SIG-M5 (cell line): ENCODE measurements around the gene CACNA1I.

Source experiments
- DNase-seq: peaks from one replicate; lab custom pipeline; 2025; lab: John Stamatoyannopoulos, UW

CACNA1I gene

DNA sequence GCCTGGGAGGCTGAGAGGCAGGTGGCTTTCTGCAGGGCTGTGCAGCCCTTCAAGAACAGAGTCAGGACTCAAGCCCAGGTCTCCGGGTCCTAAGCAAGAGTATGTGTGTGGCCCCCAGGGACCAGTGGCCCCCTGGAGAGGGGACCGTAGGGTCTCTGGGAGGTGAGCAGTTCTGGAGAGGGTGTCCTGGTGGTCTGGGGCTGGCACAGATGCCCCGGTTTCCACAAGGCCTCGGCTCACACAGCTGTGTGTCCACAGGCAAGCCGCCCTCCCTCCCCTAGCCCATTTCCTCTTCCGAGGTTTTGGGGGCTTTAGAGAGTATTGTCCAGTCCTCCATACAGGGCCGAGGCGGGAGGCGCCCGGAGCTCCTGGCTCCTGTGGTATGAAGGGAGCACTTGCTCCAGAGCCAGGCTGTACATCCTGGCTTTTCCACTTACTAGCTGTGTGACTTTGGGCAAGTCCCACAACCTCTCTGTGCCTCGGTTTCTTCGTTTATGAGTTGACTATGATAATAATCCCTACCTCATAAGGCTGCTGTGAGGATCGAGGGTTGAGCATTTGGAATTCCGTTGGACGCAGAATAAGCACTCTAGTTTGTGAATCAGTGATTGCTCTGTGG, 34.6 kb upstream of the CACNA1I start:
- no peak for DNase-seq

GRCh38 chr22:39536711-39537110, 33.8 kb upstream of the CACNA1I start:
- no peak for DNase-seq

GRCh38 chr22:39537975-39538374, 32.6 kb upstream of the CACNA1I start:
- no peak for DNase-seq

GRCh38 chr22:39543095-39543494, 27.5 kb upstream of the CACNA1I start:
- DNase-seq, result no peak

GRCh38 chr22:39545386-39546365, 24.9 kb upstream of the CACNA1I start:
- no peak for DNase-seq

DNA sequence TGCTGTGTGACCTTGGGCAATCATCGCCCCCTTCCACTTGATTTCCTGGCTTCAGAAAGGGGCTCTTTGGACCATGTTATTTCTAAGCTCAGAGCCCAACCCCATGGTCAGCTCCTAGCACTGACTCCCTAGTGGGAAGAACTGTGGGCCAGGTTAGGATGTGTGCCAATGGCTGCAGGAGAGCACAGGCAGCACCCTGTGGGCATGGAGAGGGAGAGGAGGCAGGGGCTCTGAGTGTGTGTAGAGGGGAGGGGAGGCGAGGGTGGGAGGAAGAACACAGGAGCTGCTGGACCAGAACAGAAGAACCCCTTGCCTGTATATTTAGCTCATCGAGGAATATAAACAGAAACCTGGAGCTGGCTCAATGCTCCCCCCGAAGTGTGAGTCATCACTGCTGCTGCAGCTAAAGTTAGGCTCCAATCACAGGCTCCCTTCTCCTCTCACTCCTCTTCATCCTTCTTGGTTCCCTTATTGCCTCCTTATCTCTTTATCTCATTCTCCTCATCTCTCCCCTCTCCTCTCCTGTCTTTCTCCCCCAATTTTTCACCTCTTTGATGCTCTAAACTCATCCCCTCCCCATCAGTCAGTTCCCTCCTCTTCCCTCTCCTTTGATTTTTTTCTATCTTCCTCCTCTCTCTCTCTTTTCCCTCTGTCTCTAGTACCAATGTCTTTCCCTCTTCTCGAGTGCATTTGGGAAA, 23.5 kb upstream of the CACNA1I start:
- no peak for DNase-seq

DNA sequence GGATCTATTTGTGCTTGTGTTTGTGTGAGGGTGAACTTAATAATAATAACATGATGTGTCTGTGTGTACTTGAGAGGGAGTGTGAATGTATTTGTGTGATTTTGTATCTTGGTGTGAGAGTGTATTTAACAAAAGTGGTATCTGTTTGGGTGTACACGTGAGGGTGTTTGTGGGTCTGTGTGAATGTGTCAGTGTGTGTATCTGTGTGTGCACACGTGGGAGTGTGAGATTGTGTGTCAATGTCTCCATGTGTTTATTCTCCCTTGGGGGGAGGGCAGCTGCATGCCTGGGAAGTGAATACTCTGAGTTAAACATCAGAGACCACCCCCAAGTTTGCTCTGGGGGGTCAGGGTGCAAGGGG, 23.0 kb upstream of the CACNA1I start:
- no peak for DNase-seq

GRCh38 chr22:39553429-39553828, 17.1 kb upstream of the CACNA1I start:
- no peak for DNase-seq

GRCh38 chr22:39554151-39554550, 16.4 kb upstream of the CACNA1I start:
- no peak for DNase-seq

GRCh38 chr22:39556970-39557841, 13.3 kb upstream of the CACNA1I start:
- no peak for DNase-seq

DNA sequence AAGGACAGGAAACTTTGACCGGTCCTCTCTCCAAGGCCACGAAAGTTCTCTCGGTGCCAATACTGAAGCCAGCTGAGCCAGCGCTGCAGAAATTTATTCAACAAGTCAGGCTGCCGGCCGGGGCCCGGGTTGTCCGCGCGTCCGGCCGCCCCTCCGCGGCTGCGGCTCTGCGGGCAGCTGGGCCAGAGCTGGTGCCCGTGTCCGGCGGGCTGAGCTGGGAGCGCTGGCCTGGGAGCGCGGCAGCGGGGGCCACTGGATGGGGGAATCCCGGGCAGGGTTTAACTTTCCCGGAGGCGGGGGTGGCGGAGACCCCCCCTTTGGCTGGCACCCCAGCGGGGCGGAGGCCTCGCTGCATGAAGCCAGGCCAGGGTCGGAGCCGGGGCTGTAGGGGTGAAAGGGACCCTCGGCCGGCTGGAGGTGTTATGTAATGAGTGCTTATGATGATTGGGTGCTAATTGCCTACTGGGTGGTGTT, 12.3 kb upstream of the CACNA1I start:
- no peak for DNase-seq

DNA sequence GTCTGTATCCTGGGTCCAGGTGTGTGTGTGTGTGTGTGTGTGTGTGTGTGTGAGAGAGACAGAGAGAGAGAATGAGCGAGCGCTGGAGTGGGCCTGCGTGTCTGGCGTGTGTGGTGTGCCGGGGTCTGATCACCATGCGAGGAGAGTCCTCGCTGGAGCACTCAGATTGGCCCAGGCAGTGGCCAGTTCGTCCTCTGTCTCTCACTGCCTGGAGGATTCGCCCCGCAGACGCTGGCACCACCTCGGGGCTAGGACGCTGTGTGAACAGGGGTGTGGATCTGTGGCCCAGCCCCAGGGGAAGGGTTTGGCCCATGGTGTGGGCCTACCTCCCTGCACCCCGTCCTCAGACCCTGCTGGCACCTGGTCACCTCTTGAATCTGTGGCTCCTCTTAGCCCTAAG, 11.6 kb upstream of the CACNA1I start:
- no peak for DNase-seq

- no peak for DNase-seq
These were observed 11.0 kb upstream of the CACNA1I start for GRCh38 chr22:39559456-39560105.

- no peak for DNase-seq
These were observed 10.4 kb upstream of the CACNA1I start for GRCh38 chr22:39560127-39560526.

GRCh38 chr22:39562839-39563489, 7.6 kb upstream of the CACNA1I start:
- no peak for DNase-seq

GRCh38 chr22:39563571-39564428, 6.8 kb upstream of the CACNA1I start:
- no peak for DNase-seq

GRCh38 chr22:39565414-39565944, 5.1 kb upstream of the CACNA1I start:
- DNase-seq, result no peak

GRCh38 chr22:39567135-39567946, 3.2 kb upstream of the CACNA1I start:
- no peak for DNase-seq
